ENCODE measurements around the gene PPFIA3.

DNA sequence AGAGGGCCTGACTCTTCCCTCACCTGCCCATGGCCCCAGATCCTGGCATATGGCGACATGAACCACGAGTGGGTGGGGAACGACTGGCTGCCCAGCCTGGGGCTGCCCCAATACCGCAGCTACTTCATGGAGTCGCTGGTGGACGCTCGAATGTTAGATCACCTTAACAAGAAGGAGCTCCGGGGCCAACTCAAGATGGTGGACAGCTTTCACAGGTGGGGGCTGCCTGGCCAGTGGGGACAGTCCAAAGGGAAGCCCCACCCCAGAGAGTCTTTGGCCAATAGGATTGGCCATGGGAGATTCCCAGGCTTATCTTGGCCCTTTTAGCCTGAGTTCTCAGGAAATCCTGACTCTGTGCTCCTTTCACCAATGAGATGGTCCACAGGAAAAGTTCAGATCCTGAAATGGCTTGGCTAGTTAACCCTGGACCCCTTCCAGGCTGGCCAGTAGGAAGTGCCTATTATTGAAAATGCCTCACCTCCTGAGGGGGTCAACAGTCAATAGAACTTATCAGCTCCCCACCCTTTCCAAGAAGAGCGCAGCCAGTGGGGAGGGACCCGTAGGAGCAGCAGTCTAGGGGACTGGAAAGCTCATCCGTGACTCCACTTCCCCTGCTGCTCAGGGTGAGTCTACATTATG, 28.8 kb downstream of the PPFIA3 start:
- TF ChIP-seq, protein P1, sequence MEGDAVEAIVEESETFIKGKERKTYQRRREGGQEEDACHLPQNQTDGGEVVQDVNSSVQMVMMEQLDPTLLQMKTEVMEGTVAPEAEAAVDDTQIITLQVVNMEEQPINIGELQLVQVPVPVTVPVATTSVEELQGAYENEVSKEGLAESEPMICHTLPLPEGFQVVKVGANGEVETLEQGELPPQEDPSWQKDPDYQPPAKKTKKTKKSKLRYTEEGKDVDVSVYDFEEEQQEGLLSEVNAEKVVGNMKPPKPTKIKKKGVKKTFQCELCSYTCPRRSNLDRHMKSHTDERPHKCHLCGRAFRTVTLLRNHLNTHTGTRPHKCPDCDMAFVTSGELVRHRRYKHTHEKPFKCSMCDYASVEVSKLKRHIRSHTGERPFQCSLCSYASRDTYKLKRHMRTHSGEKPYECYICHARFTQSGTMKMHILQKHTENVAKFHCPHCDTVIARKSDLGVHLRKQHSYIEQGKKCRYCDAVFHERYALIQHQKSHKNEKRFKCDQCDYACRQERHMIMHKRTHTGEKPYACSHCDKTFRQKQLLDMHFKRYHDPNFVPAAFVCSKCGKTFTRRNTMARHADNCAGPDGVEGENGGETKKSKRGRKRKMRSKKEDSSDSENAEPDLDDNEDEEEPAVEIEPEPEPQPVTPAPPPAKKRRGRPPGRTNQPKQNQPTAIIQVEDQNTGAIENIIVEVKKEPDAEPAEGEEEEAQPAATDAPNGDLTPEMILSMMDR (IDR thresholded peaks at IDR 0.05): no peak
- TF ChIP-seq POLR2A (IDR thresholded peaks at IDR 0.05): no peak

Measured in body of pancreas (tissue), 4 donors.